Activated B cell treated with CpG ODN at 0.5 μM for 24 hours (primary cell): Measurements from ENCODE around the gene PADI1. TPM values are rescaled to one million over a fixed set of nuclear protein-coding genes. Genes with fewer than 3 reads are reported as not detected.

Source experiments
- ATAC-seq: fragments of 200-7000 bp; cut with Tn5 transposase; one replicate; pipeline ENCODE4 v1.10.0; 2021; ENCODE audit warnings: low read depth, mild to moderate bottlenecking, moderate library complexity
- CTCF ChIA-PET: fragments of 350-600 bp; sonication (Branson Sonifier 250); formaldehyde crosslinking; loops from one replicate; lab custom pipeline; 2021; ENCODE audit warnings: antibody characterized with exemption; lab: Charles Lee
- POLR2A ChIA-PET: fragments of 350-600 bp; sonication (Branson Sonifier 250); formaldehyde crosslinking; loops from one replicate; lab custom pipeline; 2021; ENCODE audit warnings: antibody characterized with exemption; lab: Charles Lee
- DNase-seq: peaks from one replicate; pipeline ENCODE4 v3.0.0; 2022
- H3K27ac Mint-ChIP-seq: one replicate; pipeline ENCODE4 v1.8.0; 2020; ENCODE audit warnings: mixed read lengths
- H3K27me3 Mint-ChIP-seq: one replicate; pipeline ENCODE4 v1.8.0; 2021; ENCODE audit warnings: mixed read lengths
- H3K36me3 Mint-ChIP-seq: one replicate; pipeline ENCODE4 v1.8.0; 2021; ENCODE audit warnings: low read depth, mixed read lengths
- H3K4me1 Mint-ChIP-seq: one replicate; pipeline ENCODE4 v1.8.0; 2021; ENCODE audit warnings: mixed read lengths
- H3K4me3 Mint-ChIP-seq: one replicate; pipeline ENCODE4 v1.8.0; 2020; ENCODE audit warnings: mild to moderate bottlenecking, mixed read lengths
- H3K9me3 Mint-ChIP-seq: one replicate; pipeline ENCODE4 v1.8.0; 2020; ENCODE audit warnings: mixed read lengths
- CTCF ChIP-seq: fragments of 200-600 bp; IDR thresholded peaks from one replicate; pipeline ENCODE4 v1.8.0; 2022; ENCODE audit warnings: antibody characterized with exemption, mild to moderate bottlenecking
- intact Hi-C: fragments of 100-400 bp; cut with micrococcal nuclease; formaldehyde crosslinking; loops from one replicate; pipeline ENCODE4 v1.15.1; 2024
- total RNA-seq: library from RNA; stranded (reverse); gene quantifications from 2 replicates; pipeline ENCODE4 v1.2.3, GENCODE V29; 2022

Gene PADI1
- total RNA-seq, 1 donor from 2014 or later: not detected

GRCh38 chr1:17244821-17245740, 40.2 kb downstream of the PADI1 start:
- Mint-ChIP-seq H3K4me1 (no peaks in the 10 kb centered on the region), H3K9me3 (no peaks in the 10 kb centered on the region), H3K27me3 (peaks cover 5% of the 10 kb centered on the region), H3K27ac (no peak overlapping the region), H3K36me3 (no peaks in the 10 kb centered on the region), H3K4me3 (no peak overlapping the region)
- no peak for DNase-seq
- no peak for TF ChIP-seq CTCF
- no peak for ATAC-seq
- intact Hi-C loops: no loop called here
- ChIA-PET CTCF (interaction anchor here (0.8 to 2.8 kb wide), 2 partner anchors 9 to 120 kb away, joined by 3 to 7 read pairs; no protein-coding TSS in a partner anchor), POLR2A (no interaction called here)

DNA sequence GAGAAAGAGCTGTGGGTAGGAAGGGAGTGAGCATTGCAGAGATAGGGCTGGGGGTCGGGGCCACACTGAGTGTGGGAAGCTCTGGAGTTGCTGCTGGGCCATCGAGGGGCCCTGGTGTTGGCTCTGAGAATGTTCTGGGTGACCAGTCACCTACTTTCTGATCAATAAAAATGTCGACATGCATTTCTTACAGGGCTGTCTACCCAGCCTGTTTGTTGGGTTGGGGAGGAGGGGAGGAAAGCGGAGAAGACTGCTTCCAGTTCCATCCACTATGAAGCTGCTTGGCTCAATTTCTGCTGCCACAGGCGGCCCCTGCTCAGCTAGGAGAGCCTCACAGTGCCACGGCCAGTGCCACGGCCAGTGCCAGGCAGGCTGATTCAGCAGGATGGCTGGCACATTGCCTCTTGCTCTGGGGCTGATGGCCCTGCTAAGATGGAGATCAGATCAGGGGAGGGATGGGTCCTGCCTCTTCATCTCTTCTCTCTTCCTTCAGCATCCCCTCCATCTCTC, 40.9 kb downstream of the PADI1 start:
- CTCF ChIA-PET: interaction anchor here (1.1 to 2.8 kb wide), 2 partner anchors 120 to 200 kb away, joined by 3 to 7 read pairs; no protein-coding TSS in a partner anchor
- H3K27ac Mint-ChIP-seq: no peak overlapping the region
- intact Hi-C loops: no loop called here

GRCh38 chr1:17246971-17247370, 42.0 kb downstream of the PADI1 start:
- ATAC-seq (no peak), DNase-seq (no peak)
- H3K27ac Mint-ChIP-seq: no peak overlapping the region
- intact Hi-C loops: no loop called here
- peaks cover 12% of the 10 kb centered on the region for H3K27me3 Mint-ChIP-seq
- H3K9me3 Mint-ChIP-seq: no peaks in the 10 kb centered on the region
- ChIA-PET POLR2A (no interaction called here), CTCF (interaction anchor here (1.1 to 2.8 kb wide), 2 partner anchors 121 to 201 kb away, joined by 3 to 7 read pairs; no protein-coding TSS in a partner anchor)
- no peak overlapping the region for H3K4me3 Mint-ChIP-seq
- no peaks in the 10 kb centered on the region for H3K36me3 Mint-ChIP-seq
- H3K4me1 Mint-ChIP-seq: no peaks in the 10 kb centered on the region
- no peak for TF ChIP-seq CTCF

More for the DNA sequence above, 40.9 kb downstream of the PADI1 start:
- Mint-ChIP-seq H3K9me3 (no peaks in the 10 kb centered on the region), H3K4me3 (no peak overlapping the region), H3K4me1 (no peaks in the 10 kb centered on the region), H3K27me3 (peaks cover 11% of the 10 kb centered on the region), H3K36me3 (no peaks in the 10 kb centered on the region)
- POLR2A ChIA-PET: no interaction called here
- TF ChIP-seq CTCF: no peak
- DNase-seq: no peak
- no peak for ATAC-seq

- Mint-ChIP-seq H3K27me3 (peaks cover 12% of the 10 kb centered on the region), H3K4me1 (no peaks in the 10 kb centered on the region), H3K27ac (no peak within 1 kb of the TSS), H3K9me3 (no peaks in the 10 kb centered on the region), H3K4me3 (no peak within 1 kb of the TSS), H3K36me3 (no peaks in the 10 kb centered on the region)
- DNase-seq (no peak), ATAC-seq (no peak)
- ChIA-PET CTCF (interaction anchor here (0.7 kb wide), 1 partner anchor 157 kb away, joined by 5 read pairs; no protein-coding TSS in a partner anchor), POLR2A (no interaction called here)
- intact Hi-C loops: no loop called here
- TF ChIP-seq CTCF: no peak
Measured at GRCh38 chr1:17248781-17249180, 43.9 kb downstream of the PADI1 start, which contains the start of gene PADI3. Gene PADI3 (plus strand): TSS chr1:17249098. CDS start chr1:17249138, 40 bp downstream.

DNA sequence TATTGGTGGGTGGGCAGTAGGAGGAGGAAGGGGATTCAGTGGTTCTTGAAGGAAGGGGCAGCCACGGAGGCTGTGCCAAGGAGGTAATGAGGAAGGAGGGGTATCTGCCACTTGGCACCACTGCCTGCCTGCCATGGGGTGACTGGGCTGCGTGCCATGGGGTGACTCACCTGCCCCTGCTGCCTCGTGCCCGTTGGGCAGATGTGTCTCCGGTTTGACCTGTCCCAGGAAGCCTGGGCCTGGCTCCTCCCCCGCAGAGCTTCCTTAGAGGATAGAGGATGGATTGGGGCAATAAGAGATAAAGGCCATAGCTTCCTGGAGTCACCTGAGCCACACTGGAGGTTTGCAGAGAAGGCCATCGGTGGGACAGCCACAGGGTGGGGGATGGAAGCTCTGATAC, 45.7 kb downstream of the PADI1 start:
- peaks cover 13% of the 10 kb centered on the region for H3K27me3 Mint-ChIP-seq

More for the DNA sequence above, 45.7 kb downstream of the PADI1 start:
- intact Hi-C loops: no loop called here
- Mint-ChIP-seq H3K36me3 (no peaks in the 10 kb centered on the region), H3K27ac (no peak overlapping the region), H3K4me1 (no peaks in the 10 kb centered on the region), H3K4me3 (no peak overlapping the region), H3K9me3 (no peaks in the 10 kb centered on the region)
- ChIA-PET CTCF (no interaction called here), POLR2A (no interaction called here)
- no peak for TF ChIP-seq CTCF
- DNase-seq: no peak
- ATAC-seq: no peak
